Endodermal cell (in vitro differentiated cells): ENCODE data around the gene CREB3. TPM values are rescaled to one million over a fixed set of nuclear protein-coding genes. Genes with fewer than 3 reads are reported as not detected.

Experiments
- DNase-seq: peaks from one replicate; pipeline ENCODE4 v3.0.0-alpha.2; 2017
- H3K27ac ChIP-seq: 2 replicates; pipeline ENCODE4 v1.5.1; 2013; ENCODE audit warnings: mild to moderate bottlenecking, low read depth, low read length, moderate library complexity
- H3K27me3 ChIP-seq: 2 replicates; pipeline ENCODE4 v1.6.1; 2013; ENCODE audit warnings: mild to moderate bottlenecking, low read length, moderate library complexity; ENCODE audit not compliant: insufficient read depth, control insufficient read depth, poor library complexity, severe bottlenecking
- H3K36me3 ChIP-seq: 2 replicates; pipeline ENCODE4 v1.7.0; 2013; ENCODE audit warnings: mild to moderate bottlenecking, low read length, moderate library complexity; ENCODE audit not compliant: control insufficient read depth, insufficient read depth
- H3K4me1 ChIP-seq: one replicate; pipeline ENCODE4 v1.7.0; 2013; ENCODE audit warnings: low read length; ENCODE audit not compliant: control insufficient read depth, insufficient read depth
- H3K4me3 ChIP-seq: 2 replicates; pipeline ENCODE4 v1.5.1; 2013; ENCODE audit warnings: mild to moderate bottlenecking, low read length, moderate library complexity
- H3K9ac ChIP-seq: 2 replicates; pipeline ENCODE4 v1.6.1; 2013; ENCODE audit warnings: mild to moderate bottlenecking, low read length, moderate library complexity; ENCODE audit not compliant: poor library complexity, severe bottlenecking; ENCODE audit errors: extremely low read depth
- H3K9me3 ChIP-seq: 2 replicates; pipeline ENCODE4 v1.6.1; 2013; ENCODE audit warnings: mild to moderate bottlenecking, low read length, moderate library complexity; ENCODE audit not compliant: control insufficient read depth
- H3K27ac Mint-ChIP-seq: 2 replicates; pipeline ENCODE4 v1.8.0; 2020; ENCODE audit warnings: mixed read lengths
- H3K27me3 Mint-ChIP-seq: 2 replicates; pipeline ENCODE4 v1.8.0; 2021; ENCODE audit warnings: mild to moderate bottlenecking, mixed read lengths; ENCODE audit not compliant: insufficient read depth
- H3K36me3 Mint-ChIP-seq: 2 replicates; pipeline ENCODE4 v1.8.0; 2020; ENCODE audit warnings: low read depth, mixed read lengths
- H3K4me1 Mint-ChIP-seq: 2 replicates; pipeline ENCODE4 v1.8.0; 2020; ENCODE audit warnings: mixed read lengths
- H3K4me3 Mint-ChIP-seq: 2 replicates; pipeline ENCODE4 v1.8.0; 2020; ENCODE audit warnings: mild to moderate bottlenecking, moderate library complexity, mixed read lengths
- H3K9me3 Mint-ChIP-seq: 2 replicates; pipeline ENCODE4 v1.8.0; 2020; ENCODE audit warnings: mild to moderate bottlenecking, mixed read lengths
- CTCF ChIP-seq: fragments of 200-600 bp; sonication (generic); conservative IDR thresholded peaks from 2 replicates; pipeline ENCODE4 v1.5.0; 2021; ENCODE audit warnings: antibody characterized with exemption, mild to moderate bottlenecking
- WGBS, 2 experiments: methylation state at CpG; one replicate each; pipeline versions ENCODE4 v1.1.5 to v1.1.7; 2013; ENCODE audit warnings: missing lambda C conversion rate in 2 of 2, mixed read lengths in 1 of 2; ENCODE audit not compliant: insufficient coverage in 1 of 2, insufficient read length in 1 of 2; 5-methylcytosine and 5-hydroxymethylcytosine counted together
- total RNA-seq, 2 donors: library from RNA; stranded (reverse); fragmentation: NEBNext Ultra II Directional in 1 of 2; extraction: Animal tissue kit (Norgen Biotek cat#: 25700) in 1 of 2; gene quantifications; 2 replicates in 1 of 2; 3 replicates in 1 of 2; pipeline ENCODE4 v1.2.1, GENCODE V29; 2021

Gene CREB3
- total RNA-seq, 2 donors from 2014 or later, result 28.1 to 33.6 TPM

GRCh38 chr9:35766997-35767396 lies 34.5 kb downstream of the CREB3 start:
- Mint-ChIP-seq H3K4me1 (no peaks in the 10 kb centered on the region), H3K36me3 (no peaks in the 10 kb centered on the region)

GRCh38 chr9:35767458-35767857 lies 35.0 kb downstream of the CREB3 start:
- Mint-ChIP-seq H3K36me3 (no peaks in the 10 kb centered on the region), H3K4me1 (no peaks in the 10 kb centered on the region), H3K9me3 (no peaks in the 10 kb centered on the region), H3K27me3 (no peaks in the 10 kb centered on the region), H3K27ac (no peak overlapping the region), H3K4me3 (no peak overlapping the region)
- no peaks in the 10 kb centered on the region for H3K9me3 ChIP-seq
- TF ChIP-seq CTCF, result no peak
- no peak overlapping the region for H3K27ac ChIP-seq
- no peaks in the 10 kb centered on the region for H3K4me1 ChIP-seq
- H3K27me3 ChIP-seq, result no peaks in the 10 kb centered on the region
- no peak overlapping the region for H3K9ac ChIP-seq
- DNase-seq, result no peak
- WGBS, 2 experiments, result 75% methylated on average over 1 of the region's 1 CpG; no CpG with 5 or more reads in 1 of the 2 experiments
- no peak overlapping the region for H3K4me3 ChIP-seq
- H3K36me3 ChIP-seq, result no peaks in the 10 kb centered on the region

More at GRCh38 chr9:35766997-35767396, 34.5 kb downstream of the CREB3 start:
- Histone ChIP-seq H3K9ac (no peak overlapping the region), H3K27me3 (no peaks in the 10 kb centered on the region), H3K27ac (no peak overlapping the region), H3K9me3 (no peaks in the 10 kb centered on the region), H3K4me1 (no peaks in the 10 kb centered on the region), H3K36me3 (no peaks in the 10 kb centered on the region), H3K4me3 (no peak overlapping the region)
- WGBS, 2 experiments, result 92 to 100% methylated on average over 1 of the region's 2 CpGs
- Mint-ChIP-seq H3K4me3 (no peak overlapping the region), H3K27ac (no peak overlapping the region), H3K27me3 (no peaks in the 10 kb centered on the region), H3K9me3 (no peaks in the 10 kb centered on the region)
- DNase-seq, result no peak
- no peak for TF ChIP-seq CTCF

- Mint-ChIP-seq H3K9me3 (no peaks in the 10 kb centered on the region), H3K36me3 (no peaks in the 10 kb centered on the region), H3K27ac (no peak overlapping the region), H3K4me3 (no peak overlapping the region), H3K4me1 (no peaks in the 10 kb centered on the region), H3K27me3 (no peaks in the 10 kb centered on the region)
- TF ChIP-seq CTCF, result no peak
- Histone ChIP-seq H3K27me3 (no peaks in the 10 kb centered on the region), H3K4me3 (no peak overlapping the region), H3K27ac (no peak overlapping the region), H3K9ac (no peak overlapping the region), H3K4me1 (no peaks in the 10 kb centered on the region), H3K9me3 (no peaks in the 10 kb centered on the region), H3K36me3 (no peaks in the 10 kb centered on the region)
- no peak for DNase-seq
- WGBS, 2 experiments, result 95 to 100% methylated on average over 1 of the region's 1 CpG
These were observed 37.3 kb downstream of the CREB3 start for GRCh38 chr9:35769763-35770162.
